ENCODE measurements around the gene SLC9A2. TPM values are rescaled to one million over a fixed set of nuclear protein-coding genes. Genes with fewer than 3 reads are reported as not detected.

SLC9A2 gene
- total RNA-seq, 6 experiments from 2014 or later: not detected

DNA sequence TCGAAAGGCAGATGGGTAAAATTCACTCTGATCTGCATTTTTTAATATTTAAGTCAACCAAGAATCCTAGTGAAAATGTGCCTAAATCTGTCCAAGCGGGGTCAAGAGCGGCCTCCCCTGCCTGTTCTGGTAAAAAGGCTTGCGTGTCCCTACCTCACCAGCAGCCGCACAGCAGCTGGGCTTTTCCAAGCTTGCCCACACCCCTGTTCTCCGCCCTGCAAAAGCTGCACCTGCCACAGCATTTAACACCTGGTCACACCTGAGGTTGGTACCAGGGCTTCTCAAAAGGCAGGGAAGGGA is 116.7 kb downstream of the SLC9A2 start:
- TF ChIP-seq, protein P1, sequence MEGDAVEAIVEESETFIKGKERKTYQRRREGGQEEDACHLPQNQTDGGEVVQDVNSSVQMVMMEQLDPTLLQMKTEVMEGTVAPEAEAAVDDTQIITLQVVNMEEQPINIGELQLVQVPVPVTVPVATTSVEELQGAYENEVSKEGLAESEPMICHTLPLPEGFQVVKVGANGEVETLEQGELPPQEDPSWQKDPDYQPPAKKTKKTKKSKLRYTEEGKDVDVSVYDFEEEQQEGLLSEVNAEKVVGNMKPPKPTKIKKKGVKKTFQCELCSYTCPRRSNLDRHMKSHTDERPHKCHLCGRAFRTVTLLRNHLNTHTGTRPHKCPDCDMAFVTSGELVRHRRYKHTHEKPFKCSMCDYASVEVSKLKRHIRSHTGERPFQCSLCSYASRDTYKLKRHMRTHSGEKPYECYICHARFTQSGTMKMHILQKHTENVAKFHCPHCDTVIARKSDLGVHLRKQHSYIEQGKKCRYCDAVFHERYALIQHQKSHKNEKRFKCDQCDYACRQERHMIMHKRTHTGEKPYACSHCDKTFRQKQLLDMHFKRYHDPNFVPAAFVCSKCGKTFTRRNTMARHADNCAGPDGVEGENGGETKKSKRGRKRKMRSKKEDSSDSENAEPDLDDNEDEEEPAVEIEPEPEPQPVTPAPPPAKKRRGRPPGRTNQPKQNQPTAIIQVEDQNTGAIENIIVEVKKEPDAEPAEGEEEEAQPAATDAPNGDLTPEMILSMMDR (IDR thresholded peaks at IDR 0.05): no peak
- Mint-ChIP-seq H3K27me3 (ENCODE audit: insufficient read depth) (no peaks in the 10 kb centered on the region), H3K9me3 (no peaks in the 10 kb centered on the region), H3K36me3 (ENCODE audit: low read depth) (no peaks in the 10 kb centered on the region), H3K4me3 (peak overlapping the region; percentile 97), H3K27ac (no peak overlapping the region), H3K4me1 (ENCODE audit: low read depth) (peaks cover 22% of the 10 kb centered on the region)
- DNase-seq: no peak

DNA sequence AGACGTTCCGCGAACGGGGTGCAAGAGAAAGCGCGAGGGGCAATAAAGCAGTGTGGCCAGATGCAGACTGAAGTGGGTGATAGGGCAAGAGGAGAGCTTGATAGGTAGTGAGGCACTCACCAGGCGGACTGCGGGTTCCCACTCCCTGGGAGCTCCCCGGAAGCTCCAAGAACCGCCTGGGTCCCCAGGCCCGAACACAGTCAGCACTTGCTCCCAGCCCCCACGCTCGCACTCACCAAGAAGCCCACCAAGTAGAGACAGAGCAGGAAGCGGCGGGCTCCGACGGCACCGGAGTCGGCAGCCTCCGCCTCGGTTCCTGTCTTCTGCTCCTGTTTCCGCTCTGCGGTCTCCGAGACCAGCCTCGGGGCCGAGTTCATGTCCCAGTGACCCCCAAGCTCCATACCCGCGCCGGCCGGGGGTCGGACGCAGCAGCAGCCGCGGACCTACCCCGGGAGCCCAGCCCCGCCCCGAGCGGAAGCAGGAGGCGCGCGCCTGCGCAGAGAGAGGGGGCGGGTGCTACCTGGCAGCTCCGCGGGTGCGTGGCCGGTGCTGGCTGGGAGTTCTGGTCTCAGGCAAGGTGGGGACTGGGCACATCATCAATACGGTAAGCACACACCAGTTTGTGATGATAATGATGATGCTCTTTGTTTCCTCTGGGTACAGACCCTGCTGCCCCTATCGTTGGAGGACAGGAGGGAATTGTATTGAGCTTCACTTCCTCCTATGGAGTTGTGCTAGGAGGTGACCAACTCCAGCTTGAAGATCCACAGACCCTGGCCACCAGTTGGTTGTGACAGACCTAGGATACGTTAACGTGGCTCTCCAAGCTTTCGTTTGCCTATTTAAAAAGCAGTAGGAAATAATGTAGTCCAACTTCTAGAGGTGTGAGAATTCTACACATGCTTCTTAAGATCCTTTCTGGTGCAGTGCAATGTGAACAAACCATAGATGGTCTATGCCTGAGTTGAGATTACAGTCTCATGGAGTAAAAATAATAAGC is 117.4 kb downstream of the SLC9A2 start:
- Mint-ChIP-seq H3K36me3 (ENCODE audit: low read depth) (no peaks in the 10 kb centered on the region), H3K9me3 (no peaks in the 10 kb centered on the region), H3K27ac (peak overlapping the region; percentile 49), H3K4me3 (peak overlapping the region; percentile 97), H3K4me1 (ENCODE audit: low read depth) (peaks cover 22% of the 10 kb centered on the region), H3K27me3 (ENCODE audit: insufficient read depth) (no peaks in the 10 kb centered on the region)
- TF ChIP-seq, protein P1 (IDR thresholded peaks at IDR 0.05): no peak
- peak; percentile 25 for DNase-seq

DNA sequence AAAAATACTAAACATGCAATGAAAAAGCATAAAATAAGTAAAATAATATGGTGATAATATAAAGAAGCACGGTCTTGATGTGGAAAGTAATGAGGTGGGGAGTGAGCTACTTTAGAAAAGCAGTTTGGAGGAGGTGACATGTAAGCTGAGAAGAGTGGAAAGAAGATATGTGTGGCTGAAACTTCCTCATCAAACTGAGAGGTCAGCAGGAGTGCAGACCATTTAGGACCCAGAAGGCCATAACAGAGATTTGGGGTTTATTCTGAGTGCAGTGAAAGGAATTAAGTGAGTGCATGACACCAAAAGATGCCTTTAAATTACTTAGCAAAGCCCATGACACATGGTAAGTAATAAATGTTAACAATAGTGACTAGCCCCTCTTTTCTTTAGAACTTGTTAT is 118.1 kb downstream of the SLC9A2 start:
- Mint-ChIP-seq H3K27ac (no peak overlapping the region), H3K4me1 (ENCODE audit: low read depth) (peaks cover 22% of the 10 kb centered on the region), H3K36me3 (ENCODE audit: low read depth) (no peaks in the 10 kb centered on the region), H3K4me3 (peak overlapping the region; percentile 97), H3K9me3 (no peaks in the 10 kb centered on the region), H3K27me3 (ENCODE audit: insufficient read depth) (no peaks in the 10 kb centered on the region)
- no peak for DNase-seq
- TF ChIP-seq, protein P1 (IDR thresholded peaks at IDR 0.05): no peak

DNA sequence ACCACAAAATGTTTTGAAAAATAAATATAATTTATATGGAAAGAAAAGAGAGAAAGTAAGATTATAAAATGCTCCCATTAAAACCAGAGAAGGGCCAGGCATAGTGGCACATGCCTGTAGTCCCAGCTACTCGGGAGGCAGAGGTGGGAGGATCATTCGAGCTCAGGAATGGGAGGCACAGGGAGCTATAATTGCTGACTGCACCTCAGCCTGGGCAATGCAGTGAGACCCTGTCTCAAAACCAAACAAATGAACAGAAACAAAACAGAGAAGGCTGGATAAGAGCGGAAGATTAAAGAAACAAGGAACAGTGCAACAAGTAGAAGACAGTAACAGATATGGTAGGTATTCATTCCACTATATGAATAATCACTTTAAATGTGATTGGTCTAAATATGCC is 123.9 kb downstream of the SLC9A2 start:
- no peak overlapping the region for H3K27ac Mint-ChIP-seq
- no peaks in the 10 kb centered on the region for H3K36me3 Mint-ChIP-seq (ENCODE audit: low read depth)
- TF ChIP-seq, protein P1 (IDR thresholded peaks at IDR 0.05): no peak
- H3K9me3 Mint-ChIP-seq: no peaks in the 10 kb centered on the region
- no peak for DNase-seq
- peaks cover 3% of the 10 kb centered on the region for H3K27me3 Mint-ChIP-seq (ENCODE audit: insufficient read depth)
- no peaks in the 10 kb centered on the region for H3K4me1 Mint-ChIP-seq (ENCODE audit: low read depth)
- no peak overlapping the region for H3K4me3 Mint-ChIP-seq

DNA sequence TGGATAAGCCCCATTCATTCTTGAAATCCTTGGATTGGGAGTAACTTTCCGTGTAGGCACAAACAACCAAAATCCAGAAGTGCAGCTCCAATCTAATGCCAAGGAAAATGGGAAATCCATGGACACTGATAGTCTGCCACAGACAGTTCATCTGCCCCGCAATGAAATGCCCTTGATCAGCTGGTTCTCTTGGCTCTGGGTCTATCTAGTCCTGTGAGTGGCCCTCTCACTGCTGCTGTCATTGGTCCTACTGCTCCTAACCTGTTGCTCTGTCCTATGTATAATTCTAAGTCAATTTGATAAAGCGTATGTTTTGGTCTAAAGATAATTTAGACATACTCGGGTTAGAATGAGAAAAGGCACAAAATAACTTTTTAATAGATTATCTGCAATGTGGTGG is 128.8 kb downstream of the SLC9A2 start:
- no peak overlapping the region for H3K27ac Mint-ChIP-seq
- no peaks in the 10 kb centered on the region for H3K9me3 Mint-ChIP-seq
- H3K36me3 Mint-ChIP-seq (ENCODE audit: low read depth): no peaks in the 10 kb centered on the region
- H3K4me3 Mint-ChIP-seq: no peak overlapping the region
- peaks cover 3% of the 10 kb centered on the region for H3K27me3 Mint-ChIP-seq (ENCODE audit: insufficient read depth)
- no peaks in the 10 kb centered on the region for H3K4me1 Mint-ChIP-seq (ENCODE audit: low read depth)
- TF ChIP-seq, protein P1 (IDR thresholded peaks at IDR 0.05): no peak
- no peak for DNase-seq
